Measurements from ENCODE around the gene MAP2K6. TPM values are rescaled to one million over a fixed set of nuclear protein-coding genes. Genes with fewer than 3 reads are reported as not detected.

Gene MAP2K6
- total and polyA plus RNA-seq, 10 of the 15 experiments (the other 5 are each of a cell fraction or from before 2014, with no cell fraction given): 15.6 to 70.3 (median 22.9) TPM

DNA sequence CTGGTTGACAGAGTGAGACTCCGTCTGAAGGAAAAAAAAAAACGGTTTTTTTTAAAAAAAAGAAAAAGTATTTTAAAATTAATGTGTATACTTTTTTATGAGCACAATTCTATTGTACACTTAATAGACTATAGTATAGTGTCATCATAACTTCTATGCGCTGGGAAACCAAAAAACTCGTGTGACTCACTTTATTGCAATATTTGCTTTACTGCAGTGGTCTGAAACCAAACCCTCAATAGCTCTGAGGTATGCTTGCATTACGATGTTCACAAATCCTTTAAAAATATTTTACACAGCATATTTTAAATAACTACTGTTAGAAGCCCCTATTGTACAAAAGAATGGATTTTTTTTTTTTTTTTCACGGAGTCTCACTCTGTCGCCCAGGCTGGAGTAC, 12.4 kb upstream of the MAP2K6 start:
- TF ChIP-seq TCF3 (IDR thresholded peaks at IDR 0.05; ENCODE audit: borderline replicate concordance, insufficient read depth, low read depth, low read length) (no peak), ZNF384 (IDR thresholded peaks at IDR 0.05; ENCODE audit: borderline replicate concordance, low read depth, low read length) (no peak), PAX5 (IDR thresholded peaks at IDR 0.05; ENCODE audit: borderline replicate concordance, low read depth, low read length) (no peak), ZZZ3 (IDR thresholded peaks at IDR 0.05; ENCODE audit: control insufficient read depth, insufficient read length, low read depth) (no peak), STAT3 (IDR thresholded peaks at IDR 0.05; ENCODE audit: low read depth, low read length) (no peak), HDAC6 (IDR thresholded peaks at IDR 0.05; ENCODE audit: unreplicated experiment) (no peak), SREBF2 (IDR thresholded peaks at IDR 0.05; ENCODE audit: low read length) (no peak), NFYB (IDR thresholded peaks at IDR 0.05; ENCODE audit: insufficient read depth, low read depth, low read length) (no peak), TCF7 (IDR thresholded peaks at IDR 0.05; ENCODE audit: borderline replicate concordance) (no peak)
- no peaks in the 10 kb centered on the region for H3K4me1 ChIP-seq (ENCODE audit: control insufficient read depth, insufficient read depth, low read length)
- ChIA-PET CTCF (interaction anchor here (0.7 to 1.6 kb wide), 2 partner anchors 12 to 630 kb away, joined by 4 read pairs; no protein-coding TSS in a partner anchor), SMC1A (ENCODE audit: uncharacterized antibody, unreplicated experiment) (interaction anchor here (0.7 kb wide), 2 partner anchors 15 to 61 kb away, joined by 3 read pairs; no protein-coding TSS in a partner anchor), RAD21 (ENCODE audit: unreplicated experiment) (interaction anchor here (1.4 kb wide), 1 partner anchor 13 kb away, joined by 5 read pairs; the partner anchor contains the start of gene MAP2K6), POLR2A (no interaction called here)
- H3K36me3 ChIP-seq (ENCODE audit: control insufficient read depth in 2 of 2, insufficient read depth in 2 of 2, low read length in 1 of 2): no peaks in the 10 kb centered on the region
- in situ Hi-C loops (cut with MboI) (no loop called here), intact Hi-C loops (cut with micrococcal nuclease; ENCODE audit: unreplicated experiment) (no loop called here)
- H2AFZ ChIP-seq (ENCODE audit: control insufficient read depth, low read depth, low read length): no peak overlapping the region
- H3K27me3 ChIP-seq (replicated peaks in 1 of 2; ENCODE audit: control insufficient read depth in 2 of 2, insufficient read depth in 2 of 2, low read length in 1 of 2): no peaks in the 10 kb centered on the region
- no peak overlapping the region for H3K27ac ChIP-seq (ENCODE audit: control insufficient read depth, insufficient read depth)
- no TSS peak for BruUV-seq (replicated peaks)
- no peak overlapping the region for H3K4me2 ChIP-seq (ENCODE audit: control insufficient read depth, insufficient read depth)
- 84% methylated on average over 7 of the region's 7 CpGs for WGBS (ENCODE audit: insufficient coverage, insufficient replicate concordance, low lambda C conversion rate, missing lambda C conversion rate)
- FAIRE-seq (no peak), ATAC-seq (no peak), DNase-seq (ENCODE audit: low read depth, low spot score) (no peak)
- H3K9me3 ChIP-seq (replicated peaks; ENCODE audit: control insufficient read depth, insufficient read depth, low read length): no peaks in the 10 kb centered on the region
- H4K20me1 ChIP-seq (ENCODE audit: control insufficient read depth, insufficient read depth): no peaks in the 10 kb centered on the region
- H3K4me3 ChIP-seq: no peak overlapping the region
- H3K79me2 ChIP-seq (ENCODE audit: control insufficient read depth, insufficient read depth, low read length): no peaks in the 10 kb centered on the region
- no peak overlapping the region for H3K9ac ChIP-seq (ENCODE audit: control insufficient read depth, insufficient read depth, low read length)
